HepG2 (cell line): ENCODE data around the gene SND1. TPM values are rescaled to one million over a fixed set of nuclear protein-coding genes. Genes with fewer than 3 reads are reported as not detected.

Experiments used
- ATAC-seq: fragments of 200-7000 bp; cut with Tn5 transposase; 3 replicates; pipeline ENCODE4 v1.9.1; 2020; ENCODE audit warnings: mild to moderate bottlenecking, moderate library complexity
- BruUV-seq: library from RNA; stranded (reverse); fragments of 400-500 nt; replicated peaks from 2 replicates; lab custom pipeline; 2021; lab: Mats Ljungman, UMichigan
- CTCF ChIA-PET: fragments of 300-600 bp; formaldehyde crosslinking; extraction: SDS; loops from one replicate; lab custom pipeline; 2021; ENCODE audit warnings: low total read pairs, inconsistent platforms, low intra/inter-chr PET ratio; lab: Yijun Ruan, JAX
- POLR2A ChIA-PET: fragments of 350-600 bp; sonication (Branson Sonifier 250); formaldehyde crosslinking; loops from one replicate; lab custom pipeline; 2020; ENCODE audit warnings: antibody characterized with exemption, inconsistent platforms; lab: Yijun Ruan, JAX
- DNase-seq: peaks from one replicate; pipeline ENCODE4 v3.0.0-alpha.2; 2015; ENCODE audit warnings: low spot score
- FAIRE-seq: peaks from 3 replicates; lab custom pipeline; 2011; peaks lifted over from hg19 to GRCh38; lab: Jason Lieb, UNC
- H2AFZ ChIP-seq: one replicate; pipeline ENCODE4 v1.6.1; 2011; ENCODE audit warnings: low read length, inconsistent platforms
- H3K27ac ChIP-seq: fragments of 300-600 bp; 3 replicates; pipeline ENCODE4 v1.8.0; 2011; ENCODE audit warnings: mixed run types, mild to moderate bottlenecking, mixed read lengths, low read length, inconsistent platforms; ENCODE audit not compliant: insufficient read depth; ENCODE audit errors: extremely low read length
- H3K27me3 ChIP-seq, 2 experiments: fragments of 200-600 bp in 1 of 2; 2 replicates in 1 of 2; 3 replicates in 1 of 2; pipeline versions ENCODE4 v1.6.0 to v1.8.0; 2011; ENCODE audit warnings: low read length in 2 of 2, mild to moderate bottlenecking in 2 of 2, moderate library complexity in 2 of 2, inconsistent platforms in 1 of 2; ENCODE audit not compliant: insufficient read depth in 2 of 2, control insufficient read depth in 1 of 2
- H3K36me3 ChIP-seq, 2 experiments: fragments of 200-600 bp in 1 of 2; replicated peaks in 1 of 2; 2 replicates in 1 of 2; 3 replicates in 1 of 2; pipeline versions ENCODE4 v1.5.1 to v1.8.0; 2011; ENCODE audit warnings: low read length in 2 of 2, inconsistent platforms in 1 of 2; ENCODE audit not compliant: insufficient read depth in 2 of 2, control insufficient read depth in 1 of 2
- H3K4me1 ChIP-seq: 2 replicates; pipeline ENCODE4 v1.5.1; 2012; ENCODE audit warnings: low read length, inconsistent platforms; ENCODE audit not compliant: insufficient read depth
- H3K4me2 ChIP-seq: 2 replicates; pipeline ENCODE4 v1.6.0; 2011; ENCODE audit warnings: low read depth, low read length, inconsistent platforms
- H3K4me3 ChIP-seq, 3 experiments: fragments of 200-600 bp in 1 of 3; sonication (generic), shearing (Covaris generic) in 1 of 3; replicated peaks in 1 of 3; 2 replicates each; pipeline ENCODE4 v1.5.1; 2011 to 2016; ENCODE audit warnings: low read length in 3 of 3, inconsistent platforms in 2 of 3, low read depth in 2 of 3, mild to moderate bottlenecking in 2 of 3, control low read depth in 1 of 3, mixed read lengths in 1 of 3; ENCODE audit not compliant: insufficient read depth in 1 of 3
- H3K79me2 ChIP-seq: one replicate; pipeline ENCODE4 v1.6.1; 2011; ENCODE audit warnings: low read length, inconsistent platforms; ENCODE audit not compliant: insufficient read depth
- H3K9ac ChIP-seq: 2 replicates; pipeline ENCODE4 v1.6.0; 2011; ENCODE audit warnings: mild to moderate bottlenecking, low read depth, low read length, inconsistent platforms; ENCODE audit not compliant: insufficient read depth
- H3K9me3 ChIP-seq: 2 replicates; pipeline ENCODE4 v1.5.1; 2012; ENCODE audit warnings: mild to moderate bottlenecking, low read length
- H4K20me1 ChIP-seq: 2 replicates; pipeline ENCODE4 v1.6.0; 2011; ENCODE audit warnings: inconsistent platforms, mild to moderate bottlenecking, low read length, moderate library complexity; ENCODE audit not compliant: insufficient read depth
- BRF2 ChIP-seq: sonication (generic); formaldehyde crosslinking; IDR thresholded peaks from 2 replicates; pipeline ENCODE4 v1.8.1; 2022; ENCODE audit warnings: mild to moderate bottlenecking, missing genetic modification reagents
- CREBL2 ChIP-seq: sonication (generic); formaldehyde crosslinking; IDR thresholded peaks from 2 replicates; pipeline ENCODE4 v1.8.1; 2023; ENCODE audit warnings: missing genetic modification reagents, mild to moderate bottlenecking, borderline replicate concordance
- FOXJ3 ChIP-seq: sonication (generic); formaldehyde crosslinking; IDR thresholded peaks from 2 replicates; pipeline ENCODE4 v1.4.0; 2020; ENCODE audit warnings: missing genetic modification reagents, mild to moderate bottlenecking, borderline replicate concordance
- HNRNPLL ChIP-seq: fragments of 200-400 bp; formaldehyde crosslinking; IDR thresholded peaks from 2 replicates; pipeline ENCODE4 v1.6.1; 2017; ENCODE audit warnings: mild to moderate bottlenecking, low read depth, low read length; ENCODE audit not compliant: poor library complexity, severe bottlenecking
- HOXA9 ChIP-seq: sonication (generic); formaldehyde crosslinking; IDR thresholded peaks from 2 replicates; pipeline ENCODE4 v1.8.1; 2022; ENCODE audit warnings: missing genetic modification reagents, mild to moderate bottlenecking, moderate library complexity, borderline replicate concordance
- PLRG1 ChIP-seq: fragments of 450-650 bp; conservative IDR thresholded peaks from 2 replicates; pipeline ENCODE4 v1.6.1; 2016
- SALL2 ChIP-seq: sonication (generic); formaldehyde crosslinking; IDR thresholded peaks from 2 replicates; pipeline ENCODE4 v1.8.1; 2023; ENCODE audit warnings: mild to moderate bottlenecking, missing genetic modification reagents, inconsistent platforms
- ZNF160 ChIP-seq: sonication (generic); formaldehyde crosslinking; IDR thresholded peaks from 2 replicates; pipeline ENCODE4 v1.8.0; 2022; ENCODE audit warnings: mild to moderate bottlenecking, inconsistent platforms, missing genetic modification reagents
- ZNF276 ChIP-seq: sonication (generic); formaldehyde crosslinking; IDR thresholded peaks from 2 replicates; pipeline ENCODE4 v1.4.0; 2020; ENCODE audit warnings: mild to moderate bottlenecking, low read depth, missing genetic modification reagents
- ZNF564 ChIP-seq: sonication (generic); formaldehyde crosslinking; IDR thresholded peaks from 2 replicates; pipeline ENCODE4 v1.8.1; 2023; ENCODE audit warnings: mild to moderate bottlenecking, missing genetic modification reagents
- ZNF614 ChIP-seq: IDR thresholded peaks from 2 replicates; pipeline ENCODE4 v1.6.1; 2018; ENCODE audit warnings: missing biosample characterization, missing genetic modification reagents, inconsistent platforms, borderline replicate concordance
- ZNF740 ChIP-seq: sonication (generic); formaldehyde crosslinking; IDR thresholded peaks from 2 replicates; pipeline ENCODE4 v1.4.0; 2020; ENCODE audit warnings: missing genetic modification reagents
- ZSCAN9 ChIP-seq: IDR thresholded peaks from 2 replicates; pipeline ENCODE4 v1.6.1; 2016; ENCODE audit warnings: borderline replicate concordance
- WGBS: methylation state at CpG from one replicate; pipeline ENCODE4 v1.1.6; 2017; ENCODE audit warnings: low lambda C conversion rate; 5-methylcytosine and 5-hydroxymethylcytosine counted together
- in situ Hi-C: cut with HindIII; loops from 2 replicates; pipeline ENCODE4 v1.10.0; 2017; ENCODE audit warnings: low pct_unique_long_range_greater_than_20kb; ENCODE audit not compliant: extremely low pct_ligation_motif_present
- intact Hi-C: fragments of 100-400 bp; cut with micrococcal nuclease; formaldehyde crosslinking; loops from one replicate; pipeline ENCODE4 v1.10.0; 2022; ENCODE audit not compliant: unreplicated experiment
- polyA plus RNA-seq, 8 experiments: library from polyadenylated mRNA; depleted of rRNA in 3 of 8; stranded (reverse) in 7 of 8; unstranded in 1 of 8; fragments of >200 nt; fragmentation: Illumina TruSeq in 4 of 8; extraction: Trizol in 4 of 8; gene quantifications; 2 replicates each; pipeline versions ENCODE4 v1.2.1 to v1.2.3, GENCODE V29; 2011 to 2016; ENCODE audit warnings: low read depth in 4 of 8, missing spikeins in 1 of 8, mixed read lengths in 1 of 8; ENCODE audit not compliant: insufficient read depth in 1 of 8
- total RNA-seq, 5 experiments: library from RNA; depleted of rRNA; stranded (reverse); fragments of >200 nt; fragmentation: Illumina TruSeq; extraction: Trizol; gene quantifications; 2 replicates each; pipeline ENCODE4 v1.2.3, GENCODE V29; 2016; ENCODE audit warnings: low read depth in 1 of 5

Gene SND1
- total and polyA plus RNA-seq, 2 of the 13 experiments (the other 11 are each of a cell fraction or from before 2014, with no cell fraction given), result 110 to 182 TPM

GRCh38 chr7:128081808-128082207 is 429.8 kb downstream of the SND1 start (continued):
- TF ChIP-seq ZSCAN9 (no peak), ZNF740 (no peak), BRF2 (CRISPR knock-in tag) (no peak)

- TF ChIP-seq ZNF276 (CRISPR knock-in tag) (no peak), FOXJ3 (no peak), CREBL2 (CRISPR knock-in tag) (no peak), HOXA9 (CRISPR knock-in tag) (no peak), PLRG1 (no peak), ZNF614 (CRISPR knock-in tag) (no peak), HNRNPLL (no peak), ZNF160 (CRISPR knock-in tag) (no peak), ZNF564 (CRISPR knock-in tag) (no peak), SALL2 (no peak)
- Histone ChIP-seq H3K4me3 (no peak overlapping the region), H3K4me2 (no peak overlapping the region), H4K20me1 (no peaks in the 10 kb centered on the region; the same call in 1 of the 2 replicates), H3K79me2 (no peaks in the 10 kb centered on the region), H3K27me3 (no peaks in the 10 kb centered on the region), H2AFZ (no peak overlapping the region), H3K9ac (no peak overlapping the region), H3K36me3 (peaks cover 53 to 94% of the 10 kb centered on the region in 2 experiments), H3K27ac (no peak overlapping the region), H3K9me3 (no peaks in the 10 kb centered on the region), H3K4me1 (peaks cover 6% of the 10 kb centered on the region)
- DNase-seq (no peak), ATAC-seq (no peak), FAIRE-seq (no peak)
- in situ Hi-C loops (no loop called here), intact Hi-C loops (no loop called here)
- no TSS peak for BruUV-seq
- CTCF ChIA-PET, result no interaction called here
- WGBS, result 97% methylated on average over 8 of the region's 8 CpGs
- POLR2A ChIA-PET, result no interaction called here
These were observed 430.4 kb downstream of the SND1 start for GRCh38 chr7:128082431-128082830.
